ENCODE measurements around the gene FGF14. TPM values are rescaled to one million over a fixed set of nuclear protein-coding genes. Genes with fewer than 3 reads are reported as not detected.

The FGF14 gene
- total RNA-seq, 1 donor from 2014 or later: 0.22 TPM

- peaks cover 4% of the 10 kb centered on the region for H3K9me3 Mint-ChIP-seq (ENCODE audit: low read depth)
- TF ChIP-seq CTCF (IDR thresholded peaks at IDR 0.05): no peak
- peaks cover 3% of the 10 kb centered on the region for H3K4me1 Mint-ChIP-seq (ENCODE audit: low read depth)
- H3K36me3 Mint-ChIP-seq (ENCODE audit: low read depth): no peaks in the 10 kb centered on the region
- peaks cover 12% of the 10 kb centered on the region for H3K27me3 Mint-ChIP-seq (ENCODE audit: low read depth)
- H3K27ac Mint-ChIP-seq (ENCODE audit: unreplicated experiment): no peak overlapping the region
- DNase-seq (ENCODE audit: low spot score): no peak
- H3K4me3 Mint-ChIP-seq (ENCODE audit: unreplicated experiment): no peak overlapping the region
Measured at GRCh38 chr13:102255409-102255808, 146.4 kb downstream of the FGF14 start.

GRCh38 chr13:102251817-102252216 is 150.0 kb downstream of the FGF14 start:
- Mint-ChIP-seq H3K27me3 (ENCODE audit: low read depth) (peaks cover 21% of the 10 kb centered on the region), H3K27ac (ENCODE audit: unreplicated experiment) (no peak overlapping the region), H3K4me3 (ENCODE audit: unreplicated experiment) (no peak overlapping the region), H3K36me3 (ENCODE audit: low read depth) (no peaks in the 10 kb centered on the region), H3K4me1 (ENCODE audit: low read depth) (no peaks in the 10 kb centered on the region), H3K9me3 (ENCODE audit: low read depth) (peaks cover under 1% of the 10 kb centered on the region)
- TF ChIP-seq CTCF (IDR thresholded peaks at IDR 0.05): no peak
- DNase-seq (ENCODE audit: low spot score): no peak

GRCh38 chr13:102250448-102250847 is 151.4 kb downstream of the FGF14 start:
- no peaks in the 10 kb centered on the region for H3K4me1 Mint-ChIP-seq (ENCODE audit: low read depth)
- H3K27ac Mint-ChIP-seq (ENCODE audit: unreplicated experiment): no peak overlapping the region
- TF ChIP-seq CTCF (IDR thresholded peaks at IDR 0.05): no peak
- peaks cover 24% of the 10 kb centered on the region for H3K27me3 Mint-ChIP-seq (ENCODE audit: low read depth)
- no peak overlapping the region for H3K4me3 Mint-ChIP-seq (ENCODE audit: unreplicated experiment)
- H3K9me3 Mint-ChIP-seq (ENCODE audit: low read depth): peaks cover 2% of the 10 kb centered on the region
- H3K36me3 Mint-ChIP-seq (ENCODE audit: low read depth): no peaks in the 10 kb centered on the region
- no peak for DNase-seq (ENCODE audit: low spot score)

- no peak overlapping the region for H3K27ac Mint-ChIP-seq (ENCODE audit: unreplicated experiment)
- H3K4me3 Mint-ChIP-seq (ENCODE audit: unreplicated experiment): no peak overlapping the region
- no peak for TF ChIP-seq CTCF (IDR thresholded peaks at IDR 0.05)
- H3K36me3 Mint-ChIP-seq (ENCODE audit: low read depth): no peaks in the 10 kb centered on the region
- H3K9me3 Mint-ChIP-seq (ENCODE audit: low read depth): peaks cover 2% of the 10 kb centered on the region
- no peaks in the 10 kb centered on the region for H3K4me1 Mint-ChIP-seq (ENCODE audit: low read depth)
- DNase-seq (ENCODE audit: low spot score): no peak
- H3K27me3 Mint-ChIP-seq (ENCODE audit: low read depth): peaks cover 17% of the 10 kb centered on the region
Measured at GRCh38 chr13:102244607-102245227, 157.1 kb downstream of the FGF14 start.

GRCh38 chr13:102240110-102240509 is 161.7 kb downstream of the FGF14 start:
- DNase-seq (ENCODE audit: low spot score): no peak
- Mint-ChIP-seq H3K4me1 (ENCODE audit: low read depth) (no peaks in the 10 kb centered on the region), H3K27ac (ENCODE audit: unreplicated experiment) (no peak overlapping the region), H3K9me3 (ENCODE audit: low read depth) (no peaks in the 10 kb centered on the region), H3K4me3 (ENCODE audit: unreplicated experiment) (no peak overlapping the region), H3K36me3 (ENCODE audit: low read depth) (no peaks in the 10 kb centered on the region), H3K27me3 (ENCODE audit: low read depth) (peaks cover 6% of the 10 kb centered on the region)
- no peak for TF ChIP-seq CTCF (IDR thresholded peaks at IDR 0.05)

Data from chondrocyte (in vitro differentiated cells).